ENCODE data around the gene EGFR.

GRCh38 chr7:54992871-54993475 is 25.8 kb upstream of the EGFR start:
- TF ChIP-seq, protein P1, sequence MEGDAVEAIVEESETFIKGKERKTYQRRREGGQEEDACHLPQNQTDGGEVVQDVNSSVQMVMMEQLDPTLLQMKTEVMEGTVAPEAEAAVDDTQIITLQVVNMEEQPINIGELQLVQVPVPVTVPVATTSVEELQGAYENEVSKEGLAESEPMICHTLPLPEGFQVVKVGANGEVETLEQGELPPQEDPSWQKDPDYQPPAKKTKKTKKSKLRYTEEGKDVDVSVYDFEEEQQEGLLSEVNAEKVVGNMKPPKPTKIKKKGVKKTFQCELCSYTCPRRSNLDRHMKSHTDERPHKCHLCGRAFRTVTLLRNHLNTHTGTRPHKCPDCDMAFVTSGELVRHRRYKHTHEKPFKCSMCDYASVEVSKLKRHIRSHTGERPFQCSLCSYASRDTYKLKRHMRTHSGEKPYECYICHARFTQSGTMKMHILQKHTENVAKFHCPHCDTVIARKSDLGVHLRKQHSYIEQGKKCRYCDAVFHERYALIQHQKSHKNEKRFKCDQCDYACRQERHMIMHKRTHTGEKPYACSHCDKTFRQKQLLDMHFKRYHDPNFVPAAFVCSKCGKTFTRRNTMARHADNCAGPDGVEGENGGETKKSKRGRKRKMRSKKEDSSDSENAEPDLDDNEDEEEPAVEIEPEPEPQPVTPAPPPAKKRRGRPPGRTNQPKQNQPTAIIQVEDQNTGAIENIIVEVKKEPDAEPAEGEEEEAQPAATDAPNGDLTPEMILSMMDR (IDR thresholded peaks at IDR 0.05): no peak
- no peak for TF ChIP-seq POLR2A (IDR thresholded peaks at IDR 0.05)

All from heart left ventricle (tissue), 13 donors.